ENCODE results near the gene BANP.

GRCh38 chr16:87921236-87921773, 29.9 kb upstream of the BANP start:
- no peak for TF ChIP-seq CTCF (IDR thresholded peaks at IDR 0.05; ENCODE audit: poor library complexity)
- no peak for TF ChIP-seq EZH2 (IDR thresholded peaks at IDR 0.05; ENCODE audit: borderline replicate concordance)
- no peak for TF ChIP-seq EZH2phosphoT487 (IDR thresholded peaks at IDR 0.05; ENCODE audit: low read depth, severe bottlenecking, unreplicated experiment)
